ENCODE results near the gene ADAMTS2.

Gene ADAMTS2

DNA sequence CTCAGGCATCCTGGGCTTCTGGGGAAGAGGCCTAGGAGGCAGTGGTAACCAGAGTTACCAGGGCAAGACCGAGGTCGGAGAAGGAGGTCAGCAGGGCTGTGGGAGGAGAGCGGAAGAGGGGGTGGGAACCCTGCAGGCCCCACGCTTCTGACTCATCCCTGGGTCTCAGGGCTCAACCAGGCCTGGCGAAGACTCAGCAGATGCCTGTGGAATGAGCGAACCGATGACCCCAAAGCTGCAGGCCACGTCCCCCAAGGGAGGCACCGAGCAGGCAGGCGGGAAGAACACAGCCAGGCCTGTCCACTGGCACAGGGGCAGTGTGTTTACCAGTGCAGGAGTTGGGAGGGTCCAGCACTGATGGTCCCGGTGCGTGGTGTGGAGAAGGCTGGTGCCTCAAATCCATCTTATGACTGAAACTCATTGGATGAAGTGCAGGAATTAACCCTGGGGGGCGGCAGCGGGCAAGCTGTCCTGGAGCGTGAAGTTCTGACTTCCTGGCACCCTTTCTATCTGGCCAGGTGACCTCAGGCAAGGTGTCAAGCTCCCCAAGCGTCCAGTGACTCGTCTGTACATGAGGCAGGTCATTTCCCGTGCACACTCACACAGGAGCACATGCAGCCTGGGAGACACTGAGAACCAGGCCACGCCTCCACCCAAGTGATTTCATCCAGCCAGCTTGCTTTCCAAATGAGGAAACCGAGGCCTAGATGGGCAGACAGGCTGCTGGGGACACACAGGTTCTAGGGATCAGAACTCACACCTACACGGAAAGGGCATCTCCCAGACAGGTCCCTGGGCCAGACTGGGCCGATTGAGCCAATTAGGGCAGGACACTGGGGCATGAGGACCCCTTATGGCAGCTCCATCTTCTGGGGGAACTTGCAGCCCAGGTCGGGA, 69.1 kb downstream of the ADAMTS2 start:
- DNase-seq: no peak

DNA sequence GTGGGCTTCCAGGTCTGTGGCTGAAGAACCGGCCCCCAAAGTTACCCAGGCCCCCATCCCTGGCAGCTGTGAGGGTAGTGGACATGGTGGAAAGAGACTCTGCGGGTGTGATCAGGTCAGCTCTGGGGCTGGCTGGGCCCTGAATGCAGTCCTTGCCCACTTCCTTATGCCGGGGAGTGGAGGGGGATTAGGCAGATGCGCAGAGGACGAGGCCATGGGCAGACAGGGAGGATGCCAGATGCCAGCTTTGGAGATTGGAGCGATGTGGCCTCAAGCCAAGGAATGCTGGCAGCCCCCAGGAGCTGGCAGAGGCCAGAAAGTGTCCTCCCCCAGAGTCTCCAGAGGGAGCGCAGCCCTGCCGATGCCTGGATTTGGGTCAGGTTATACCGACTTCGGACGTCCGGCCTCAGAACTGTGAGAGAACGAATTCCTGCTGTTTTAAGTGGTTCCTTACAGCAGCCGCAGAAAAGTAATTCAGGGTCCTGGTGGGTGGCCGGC, 69.8 kb downstream of the ADAMTS2 start:
- no peak for DNase-seq

DNA sequence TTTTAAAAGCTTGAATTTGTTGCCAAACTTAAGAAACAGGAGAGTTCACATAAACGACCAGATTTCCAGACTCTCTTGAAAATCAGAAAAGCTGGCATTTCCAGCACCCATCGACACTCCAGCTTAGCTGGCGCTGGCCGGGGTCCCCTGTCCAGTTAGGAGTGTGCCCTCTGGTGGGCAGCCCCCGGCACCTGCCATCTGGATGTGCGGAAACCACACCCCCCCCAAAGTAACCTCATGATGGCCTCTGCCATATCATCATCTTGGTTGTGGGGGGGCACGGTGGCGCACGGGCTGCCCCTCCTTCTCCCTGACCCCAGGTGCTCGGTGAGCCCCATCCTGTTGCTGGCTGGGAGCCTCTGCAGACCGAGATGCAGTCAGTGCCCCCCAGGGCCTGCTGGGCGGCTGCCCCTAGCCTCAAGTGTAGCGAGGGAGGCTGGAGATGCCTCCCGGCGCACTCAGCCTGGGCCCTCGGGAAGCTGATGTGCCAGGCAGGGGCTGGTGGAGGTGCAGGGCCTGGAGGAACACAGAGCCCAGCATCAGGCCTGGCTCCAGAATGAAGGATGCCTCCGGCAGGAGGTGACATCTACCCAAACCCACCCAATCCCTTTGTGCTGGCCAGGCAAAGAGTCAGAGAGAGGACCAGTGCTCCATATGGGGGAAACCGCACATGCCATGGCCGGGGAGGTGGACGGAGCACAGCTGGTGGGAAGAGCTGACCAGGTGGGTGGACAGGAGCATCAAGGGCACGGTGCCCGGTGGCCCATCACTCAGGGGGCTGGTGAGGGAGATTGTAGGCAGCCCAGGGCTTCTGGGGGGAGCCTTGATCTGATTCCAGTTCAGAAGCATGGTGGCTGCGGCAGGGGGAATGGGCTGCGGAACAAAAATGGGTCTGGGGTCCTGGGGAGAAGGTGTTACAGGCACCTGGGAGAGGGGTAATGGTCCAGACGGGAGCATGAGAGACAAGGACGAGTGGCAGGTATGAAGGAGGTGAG, 70.6 kb downstream of the ADAMTS2 start:
- no peak for DNase-seq

DNA sequence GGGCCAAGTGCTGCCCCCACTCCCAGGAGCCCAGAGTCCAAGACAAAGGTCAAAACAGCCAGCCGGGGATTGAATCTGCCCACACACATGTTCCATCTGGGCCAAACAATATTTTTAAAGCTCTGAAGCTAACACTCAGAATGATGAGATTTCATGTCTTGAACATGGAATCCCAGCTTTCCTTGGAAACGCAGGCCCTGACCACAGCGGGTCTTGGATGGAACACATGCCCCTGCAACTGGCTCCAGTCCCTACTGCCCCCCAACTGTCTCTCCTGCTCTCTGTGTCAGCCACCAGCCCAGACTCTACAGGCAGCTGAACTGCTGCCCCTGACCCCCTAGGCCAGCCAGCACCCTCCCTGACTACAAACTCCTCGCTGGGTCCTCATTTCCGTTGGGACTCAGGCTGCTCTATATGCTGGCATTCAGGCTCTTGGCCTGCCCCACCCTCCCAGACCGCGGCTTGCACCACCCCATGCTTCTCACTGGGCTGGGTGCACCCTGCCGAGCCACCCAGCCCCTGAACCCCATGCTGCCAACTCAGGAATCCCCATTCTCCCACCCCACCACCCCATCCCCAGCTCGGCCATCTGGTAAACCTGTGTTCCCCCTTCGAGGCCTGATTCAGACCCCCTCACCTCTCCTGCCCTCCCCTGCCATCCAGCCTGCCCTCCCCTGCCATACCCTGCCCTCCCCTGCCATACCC, 71.7 kb downstream of the ADAMTS2 start:
- DNase-seq: no peak

DNA sequence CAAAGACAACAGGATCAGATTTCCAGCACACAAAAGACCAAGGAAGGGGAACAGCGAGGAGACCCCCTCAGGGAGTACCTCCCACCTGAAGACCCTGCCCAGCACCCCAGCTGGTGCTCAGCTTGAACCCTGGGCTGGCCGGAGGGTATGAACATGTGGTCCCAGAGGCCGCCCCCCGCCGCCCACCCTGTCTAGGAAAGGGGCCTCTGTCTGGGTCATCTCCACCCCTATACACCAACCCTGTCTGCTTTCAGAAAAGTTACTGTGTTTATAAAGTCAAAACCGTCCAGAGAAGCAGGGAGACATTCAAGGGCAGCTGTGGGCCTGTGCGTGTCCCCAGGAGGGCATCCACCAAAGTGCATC, 72.2 kb downstream of the ADAMTS2 start:
- DNase-seq: no peak

DNA sequence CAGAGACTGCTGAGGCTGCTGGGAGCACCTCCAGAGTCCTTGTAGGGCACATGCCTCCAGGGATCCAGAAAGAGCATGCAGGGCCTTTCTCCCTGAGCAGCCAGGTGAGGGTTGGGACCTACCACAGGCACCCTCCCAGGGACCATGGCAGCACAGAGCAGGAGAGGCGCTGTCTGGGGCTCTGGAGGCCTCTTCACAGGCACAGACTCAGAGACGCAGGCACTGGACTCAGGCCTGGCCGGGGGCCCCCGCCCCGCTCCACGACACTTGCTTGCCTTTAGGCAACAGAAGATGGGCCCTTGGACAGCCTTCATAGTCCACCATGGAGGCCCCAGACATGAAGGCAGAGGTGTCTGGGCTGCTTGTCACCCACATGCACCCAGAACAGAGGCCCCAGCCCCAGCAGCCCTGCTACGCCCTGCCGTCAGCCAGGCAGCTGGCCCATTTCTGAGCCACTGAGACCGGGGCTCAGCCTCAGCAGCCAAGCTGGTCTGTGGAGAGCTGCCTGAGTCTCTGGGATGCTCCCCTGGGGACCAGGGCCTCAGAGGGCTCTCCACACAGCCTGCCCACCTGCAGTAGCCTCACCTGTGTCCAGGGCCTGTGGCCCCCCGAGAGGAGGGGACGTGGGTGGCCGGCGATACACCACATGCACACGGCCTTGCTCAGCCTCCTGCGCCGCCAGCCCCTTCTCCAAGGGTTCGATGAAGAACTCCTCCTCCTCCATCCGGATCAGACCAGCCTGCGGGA, 72.8 kb downstream of the ADAMTS2 start:
- no peak for DNase-seq

DNA sequence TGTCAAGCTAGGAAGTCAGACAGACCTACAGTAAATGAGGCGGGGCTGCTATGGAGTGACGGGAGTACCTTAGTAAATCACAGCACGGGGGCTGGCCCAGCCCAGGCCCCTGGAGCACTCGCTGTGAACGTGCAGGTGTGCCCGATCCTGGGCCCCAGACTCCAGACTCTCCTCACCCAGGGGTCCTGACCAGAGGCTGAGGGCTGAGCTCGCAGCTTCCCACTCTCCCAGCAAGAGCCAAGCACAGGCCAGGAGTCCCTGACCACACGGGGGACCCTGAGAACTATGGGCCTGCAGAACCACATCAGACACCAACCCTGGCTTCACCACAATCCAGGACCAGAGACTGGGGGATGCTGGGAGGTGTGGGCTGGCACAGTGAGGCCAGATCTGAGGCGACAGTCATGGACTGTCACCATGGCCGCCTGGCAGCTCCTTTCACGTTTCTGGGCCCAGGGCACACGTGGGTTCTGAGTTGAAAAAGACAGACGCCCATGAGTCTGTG, 73.4 kb downstream of the ADAMTS2 start:
- DNase-seq: no peak

DNA sequence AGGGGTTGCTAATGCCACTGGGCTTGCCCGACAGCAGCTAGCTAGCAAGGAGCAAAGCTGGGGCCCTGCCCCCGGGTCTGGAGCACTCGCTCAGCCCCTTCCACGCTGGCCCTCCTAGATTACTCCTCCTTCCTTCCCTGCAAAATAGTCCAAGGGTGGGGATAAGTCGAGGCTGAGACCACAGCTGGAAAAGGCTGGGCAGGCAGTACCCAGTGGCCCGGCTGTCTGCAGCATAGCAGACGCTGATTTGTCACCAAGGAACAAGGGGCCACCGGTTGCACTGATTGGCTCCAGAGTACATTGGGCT, 73.9 kb downstream of the ADAMTS2 start:
- no peak for DNase-seq

DNA sequence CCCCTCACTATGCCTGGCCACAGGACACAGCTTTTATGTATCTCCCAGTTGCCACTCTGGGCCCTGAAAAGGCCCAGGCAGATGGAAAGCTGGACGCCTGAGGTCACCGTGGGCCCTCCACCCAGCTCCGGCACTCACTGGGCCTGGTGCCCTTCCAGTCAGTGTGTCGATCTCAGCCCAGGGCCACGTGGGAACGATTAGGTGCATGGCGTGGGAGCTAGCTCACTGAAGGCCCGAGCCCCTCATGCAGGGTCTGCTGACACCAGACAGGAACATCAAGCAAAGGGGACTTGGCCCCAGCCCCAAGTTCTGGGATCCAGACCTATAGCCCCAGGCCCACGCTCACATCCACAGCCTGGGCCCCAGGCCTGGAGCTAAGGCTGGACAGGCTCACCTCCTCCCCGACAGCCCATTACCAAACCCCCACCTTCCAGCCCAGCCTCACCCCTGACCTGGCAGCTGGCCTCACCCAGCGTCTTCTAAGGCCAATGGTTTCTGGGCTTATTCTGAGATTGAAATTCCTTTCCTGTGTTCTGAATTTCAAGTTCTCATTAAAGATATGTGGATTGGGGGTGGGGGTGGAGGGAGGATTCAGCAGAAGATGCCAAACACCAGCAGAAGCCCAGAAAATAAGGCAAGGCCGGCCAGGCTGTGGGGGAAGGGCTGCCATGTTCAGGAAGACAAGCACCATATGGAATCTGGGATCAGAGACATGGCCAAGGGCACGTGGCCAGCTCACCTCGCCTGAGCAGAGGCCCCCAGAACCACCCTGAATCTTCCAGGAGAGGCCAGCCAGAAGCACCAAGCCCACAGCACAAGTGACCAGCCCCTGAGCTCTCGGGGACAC, 74.5 kb downstream of the ADAMTS2 start:
- DNase-seq: no peak

DNA sequence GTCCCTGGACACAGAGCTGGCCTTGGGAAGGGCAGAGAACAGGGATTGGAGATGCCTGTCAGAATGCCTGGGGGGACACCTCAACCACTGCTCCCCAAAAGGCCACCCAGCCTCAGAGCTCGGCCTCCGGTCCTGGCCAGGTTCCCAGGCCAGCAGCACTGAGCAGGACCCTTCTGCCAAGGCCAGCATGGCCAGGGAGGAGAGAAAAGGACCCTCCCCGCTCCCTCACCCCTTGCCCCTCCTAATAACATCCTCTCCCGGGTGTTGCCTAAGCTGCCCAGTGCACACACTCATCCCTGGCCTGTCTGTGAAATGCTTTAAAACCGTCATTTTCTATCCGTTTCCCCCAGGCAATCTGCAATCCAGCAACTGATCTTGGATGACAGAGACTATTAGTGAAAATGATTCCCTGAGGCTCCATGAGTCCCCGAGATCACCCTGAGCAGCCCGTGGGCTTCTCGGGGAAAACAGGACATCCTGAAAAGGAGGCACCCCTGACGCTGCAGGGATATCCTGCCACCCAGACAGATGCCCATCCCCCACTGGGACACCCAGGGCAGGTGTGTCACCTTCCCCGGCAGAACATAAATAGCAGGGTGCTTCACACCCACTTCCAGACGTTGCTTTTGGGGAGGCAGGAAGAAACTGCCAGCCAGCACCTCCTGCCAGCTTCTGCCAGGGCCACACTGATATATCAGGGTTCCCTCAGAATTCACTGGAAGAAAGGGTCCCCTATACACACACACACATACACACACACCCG, 75.3 kb downstream of the ADAMTS2 start:
- no peak for DNase-seq

DNA sequence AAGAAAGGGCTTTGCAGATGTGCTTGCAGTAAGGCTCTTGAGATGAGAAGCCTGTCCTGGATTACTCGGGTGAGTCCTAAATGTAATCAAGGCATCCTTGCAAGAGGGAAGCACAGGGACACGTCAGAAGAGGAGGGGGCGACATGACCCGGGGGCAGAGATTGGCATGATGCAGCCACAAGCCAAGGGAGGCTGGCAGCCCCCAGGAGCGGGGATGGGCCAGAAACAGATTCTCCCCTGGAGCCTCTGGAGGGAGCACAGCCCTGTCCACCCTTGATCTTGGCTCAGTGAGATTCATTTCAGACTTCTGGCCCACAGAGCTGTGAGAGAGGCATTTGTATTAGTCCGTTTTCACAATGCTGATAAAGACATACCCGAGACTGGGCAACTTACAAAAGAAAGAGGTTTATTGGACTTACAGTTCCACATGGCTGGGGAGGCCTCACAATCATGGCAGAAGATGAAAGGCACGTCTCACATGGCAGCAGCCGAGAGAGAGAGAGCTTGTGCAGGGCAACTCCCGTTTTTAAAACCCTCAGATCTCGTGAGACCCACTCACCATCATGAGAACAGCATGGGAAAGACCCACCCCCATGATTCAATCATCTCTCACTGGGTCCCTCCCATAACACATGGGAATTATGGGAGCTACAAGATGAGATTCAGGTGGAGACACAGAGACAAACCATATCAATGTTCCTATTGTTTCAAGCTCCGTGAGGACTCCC, 76.1 kb downstream of the ADAMTS2 start:
- DNase-seq: no peak

DNA sequence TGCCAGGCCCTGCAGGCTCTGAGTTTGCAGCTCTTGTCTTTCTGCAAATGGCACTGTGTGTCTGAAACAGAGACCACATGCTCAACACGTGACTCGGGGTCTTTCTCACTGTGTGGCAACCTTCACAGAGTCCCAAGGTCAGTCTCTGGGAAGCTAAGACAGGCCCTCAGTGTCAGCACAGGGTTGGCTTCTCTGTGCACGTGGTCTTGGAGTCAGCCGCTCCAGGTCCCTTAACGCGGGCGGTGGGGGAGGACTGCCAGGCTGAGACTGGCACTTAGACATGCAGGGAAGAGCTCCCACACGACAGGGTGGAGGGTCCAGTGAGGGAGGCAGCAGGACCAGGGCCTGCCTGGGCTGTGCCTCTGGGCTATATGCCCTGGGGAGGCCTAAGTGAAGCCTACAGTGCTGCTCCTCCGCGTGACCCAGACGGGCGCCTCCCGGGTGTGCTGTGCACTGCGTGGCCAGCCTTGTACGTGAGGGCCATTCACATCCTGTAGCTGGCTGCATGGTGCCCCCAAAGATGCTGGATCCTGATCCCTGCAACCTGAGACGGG, 76.8 kb downstream of the ADAMTS2 start:
- no peak for DNase-seq

DNA sequence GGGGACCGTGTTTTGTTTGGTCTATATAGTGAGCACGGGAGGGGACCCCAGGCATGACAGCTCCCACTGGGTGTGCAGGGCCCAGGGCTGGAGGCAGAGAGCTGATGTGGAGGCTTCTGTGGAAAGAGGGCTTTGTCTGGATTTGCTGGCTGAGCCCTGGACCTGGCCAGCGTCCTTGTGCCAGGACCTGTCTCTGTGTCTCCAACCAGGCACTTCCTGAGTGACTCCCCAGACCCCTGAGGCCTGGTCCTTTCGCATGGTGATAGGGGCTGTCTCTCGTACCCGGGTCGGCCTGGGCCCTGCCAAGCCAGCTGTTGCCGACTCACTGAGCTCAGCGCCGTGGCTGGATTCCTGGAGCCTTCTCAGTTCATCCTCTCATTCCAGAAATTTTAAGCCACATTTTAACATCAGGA, 77.6 kb downstream of the ADAMTS2 start:
- no peak for DNase-seq

DNA sequence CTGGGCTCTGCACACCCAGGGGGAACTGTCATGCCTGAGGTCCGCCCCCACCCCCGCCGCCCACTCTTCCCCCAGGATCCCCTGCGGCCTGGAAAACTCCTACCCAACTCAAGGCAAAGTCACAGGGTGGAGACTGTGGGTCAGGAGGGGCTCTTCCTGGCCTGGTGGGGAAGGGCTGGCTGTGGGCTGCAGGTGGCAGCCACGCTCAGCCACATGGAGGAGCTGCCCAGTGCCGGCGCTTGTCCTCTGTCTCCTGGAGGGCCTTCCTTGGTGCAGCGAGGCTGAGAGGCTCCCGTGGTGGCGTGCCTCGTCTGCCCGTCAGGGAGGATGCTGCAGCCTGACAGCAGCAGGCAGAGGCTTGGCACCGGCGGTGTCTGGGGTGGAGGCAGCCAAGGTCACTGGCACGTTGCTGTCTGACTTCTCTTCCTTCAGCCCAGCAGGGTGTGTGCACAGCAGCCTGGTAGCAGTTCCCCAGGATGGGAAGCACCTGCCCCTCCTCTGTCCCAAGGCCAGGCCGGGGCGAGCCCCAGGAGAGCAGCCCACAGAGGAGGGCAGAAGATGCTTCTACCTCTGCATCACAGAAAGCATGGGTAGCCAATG, 78.1 kb downstream of the ADAMTS2 start:
- no peak for DNase-seq

DNA sequence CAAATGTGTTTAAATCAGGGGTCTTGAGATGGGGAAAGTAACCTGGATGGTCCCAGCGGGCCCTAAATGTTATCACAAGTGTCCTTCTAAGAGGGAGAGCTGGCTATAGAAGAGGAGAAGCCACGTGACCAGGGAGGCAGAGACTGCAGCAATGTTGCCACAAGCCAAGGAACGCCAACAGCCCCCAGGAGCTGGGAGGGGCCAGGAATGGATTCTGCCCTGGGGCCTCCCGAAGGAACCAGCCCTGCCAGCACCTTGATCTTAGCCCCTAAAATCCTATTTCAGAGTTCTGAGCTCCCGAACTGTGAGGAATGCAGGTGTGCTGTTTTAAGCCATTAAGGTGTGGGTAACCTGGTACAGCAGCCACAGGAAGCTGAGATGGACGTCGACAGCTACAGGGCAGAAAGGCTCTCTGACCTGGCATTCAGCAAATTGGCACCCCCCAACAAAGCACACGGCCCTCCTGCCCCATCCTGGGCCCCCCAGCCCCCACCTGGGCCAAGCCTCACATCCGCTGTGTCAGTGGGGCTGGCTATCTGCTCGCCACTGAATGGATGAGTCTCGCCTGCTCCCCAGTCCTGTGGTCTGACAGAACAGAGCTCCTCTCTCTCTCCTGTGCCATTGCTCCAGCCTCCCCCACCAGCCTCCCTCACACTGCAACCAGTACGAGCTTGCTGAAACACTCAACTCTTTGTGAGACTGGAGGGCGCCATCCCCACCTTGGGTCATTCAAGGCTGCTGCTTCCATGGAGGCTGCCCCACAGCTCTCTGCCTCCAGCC, 78.8 kb downstream of the ADAMTS2 start:
- no peak for DNase-seq

DNA sequence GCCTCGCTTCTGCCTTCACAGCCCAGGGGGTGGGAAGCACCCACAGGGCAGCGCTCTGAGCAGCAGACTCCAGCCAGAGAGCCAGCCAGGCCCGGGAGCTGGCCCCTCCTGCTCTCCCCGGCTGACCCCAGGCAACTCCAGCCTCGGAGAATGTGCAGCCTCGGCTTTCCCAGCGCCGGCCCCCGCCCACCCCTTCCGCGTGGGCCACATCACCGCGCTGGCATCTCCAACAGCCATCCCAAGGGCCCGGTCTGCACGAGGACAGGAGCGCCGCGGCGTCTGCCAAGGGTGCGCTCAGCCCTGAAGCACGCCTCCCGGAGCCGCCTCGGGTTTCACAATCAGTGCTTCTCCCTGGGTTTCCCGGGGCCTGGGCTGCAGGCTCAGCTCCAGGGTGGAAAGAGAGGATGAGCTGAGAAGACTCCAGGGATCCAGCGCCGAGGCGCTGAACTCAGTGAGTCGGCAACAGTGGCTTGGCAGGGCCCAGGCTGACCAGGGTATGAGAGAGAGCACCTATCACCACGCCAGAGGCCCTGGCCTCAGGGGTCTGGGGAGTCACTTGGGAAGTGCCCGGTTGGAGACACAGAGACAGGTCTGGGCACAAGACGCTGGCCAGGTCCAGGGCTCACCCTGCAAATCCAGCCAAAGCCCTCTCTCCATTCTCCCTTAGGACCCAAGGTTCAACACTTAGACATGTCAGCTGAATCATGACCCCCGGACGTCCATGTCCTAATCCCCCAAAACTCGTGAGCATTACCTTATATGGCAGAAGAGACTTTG, 79.6 kb downstream of the ADAMTS2 start:
- no peak for DNase-seq
